Kidney (tissue), 14 donors: Measurements from ENCODE around the gene GPR157. TPM values are rescaled to one million over a fixed set of nuclear protein-coding genes. Genes with fewer than 3 reads are reported as not detected.
"Not testable (repeated sequence)": the region's sequence is repeated elsewhere in the genome, so short reads cannot be mapped to it uniquely, and the experiment has no call there.

Experiments used
- DNase-seq, 5 donors: peaks; one replicate each; pipeline ENCODE4 v3.0.0-alpha.2; 2013 to 2020
- FAIRE-seq: peaks from 2 replicates; lab custom pipeline; 2012; peaks lifted over from hg19 to GRCh38; lab: Jason Lieb, UNC
- H3K27ac ChIP-seq, 2 donors: one replicate each; pipeline ENCODE4 v1.7.0; 2013; ENCODE audit warnings: low read depth in 2 of 2, low read length in 2 of 2, inconsistent platforms in 1 of 2
- H3K27me3 ChIP-seq: one replicate; pipeline ENCODE4 v1.7.1; 2013; ENCODE audit warnings: low read length, inconsistent platforms; ENCODE audit not compliant: control insufficient read depth, insufficient read depth
- H3K36me3 ChIP-seq, 3 donors: one replicate each; pipeline versions ENCODE4 v1.7.0 to v1.7.1; 2013; ENCODE audit warnings: low read length in 3 of 3, control low read depth in 1 of 3, inconsistent platforms in 1 of 3; ENCODE audit not compliant: insufficient read depth in 3 of 3, control insufficient read depth in 2 of 3
- H3K4me1 ChIP-seq, 3 donors: one replicate each; pipeline versions ENCODE4 v1.7.0 to v1.7.1; 2013; ENCODE audit warnings: low read length in 3 of 3, inconsistent platforms in 1 of 3, low read depth in 1 of 3; ENCODE audit not compliant: control insufficient read depth in 2 of 3, insufficient read depth in 2 of 3
- H3K4me3 ChIP-seq, 3 donors: one replicate each; pipeline versions ENCODE4 v1.7.0 to v1.8.1; 2013; ENCODE audit warnings: low read length in 3 of 3, control low read depth in 1 of 3, inconsistent platforms in 1 of 3
- H3K9ac ChIP-seq, 3 donors: one replicate each; pipeline versions ENCODE4 v1.7.0 to v1.7.1; 2013; ENCODE audit warnings: low read length in 3 of 3, control low read depth in 1 of 3, inconsistent platforms in 1 of 3
- H3K9me3 ChIP-seq, 3 donors: one replicate each; pipeline versions ENCODE4 v1.7.0 to v1.7.1; 2013; ENCODE audit warnings: low read length in 3 of 3, control low read depth in 1 of 3, inconsistent platforms in 1 of 3; ENCODE audit not compliant: control insufficient read depth in 2 of 3, insufficient read depth in 1 of 3
- CTCF ChIP-seq: IDR thresholded peaks from 3 replicates; pipeline ENCODE4 v1.5.1; 2012; ENCODE audit warnings: mild to moderate bottlenecking, moderate library complexity, borderline replicate concordance; ENCODE audit not compliant: insufficient read depth; ENCODE audit errors: extremely low read depth
- intact Hi-C: fragments of 100-400 bp; cut with DNase I; formaldehyde crosslinking; loops from one replicate; pipeline ENCODE4 v1.11.1; 2022
- polyA plus RNA-seq: library from polyadenylated mRNA; stranded (reverse); fragments of 350-450 nt; fragmentation: Illumina TruSeq; extraction: RNeasy Lipid Tissue Mini Kit (QIAGEN cat#74804); gene quantifications from one replicate; pipeline ENCODE4 v1.2.3, GENCODE V29; 2014; ENCODE audit warnings: low read depth, low replicate concordance; ENCODE audit not compliant: insufficient read depth
- total RNA-seq: library from RNA; stranded (reverse); fragmentation: NEBNext Ultra II Directional; extraction: Animal tissue kit (Norgen Biotek cat#: 25700); gene quantifications from one replicate; pipeline ENCODE4 v1.2.1, GENCODE V29; 2021
- donor health status: control.
- donor health status: control.
- donor health status: control.
- donor health status: control.
- donor health status: control.
- donor health status: DM: yes; HTN: yes; CAD: no.
- donor health status: Normal renal cell carcinoma (clear cell type).

GPR157 gene
- total and polyA plus RNA-seq, 2 donors from 2014 or later = 3.2 to 9.1 TPM

DNA sequence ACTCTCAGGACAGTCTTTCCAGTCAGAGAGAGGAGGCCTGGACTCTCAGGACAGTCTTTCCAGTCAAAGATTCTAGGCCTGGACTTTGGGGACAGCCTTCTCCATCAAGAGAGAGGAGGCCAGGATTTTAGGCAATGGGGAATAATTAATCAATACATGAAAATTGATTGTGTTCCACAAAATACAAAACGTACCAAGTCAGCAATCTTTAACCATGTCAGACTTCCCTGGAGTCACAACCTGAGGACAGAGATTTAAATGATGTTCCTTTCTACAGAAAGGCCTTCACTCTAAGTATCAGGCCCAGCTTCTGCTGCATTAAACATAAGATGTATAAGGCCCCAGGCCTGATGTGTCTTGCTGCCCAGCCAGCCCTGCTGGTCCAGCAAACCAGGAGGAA is 27.0 kb upstream of the GPR157 start:
- no peak overlapping the region for H3K27ac ChIP-seq
- intact Hi-C loops = no loop called here
- H3K4me1 ChIP-seq = no peaks in the 10 kb centered on the region
- no peaks in the 10 kb centered on the region for H3K27me3 ChIP-seq
- no peaks in the 10 kb centered on the region for H3K9me3 ChIP-seq
- no peak for TF ChIP-seq CTCF
- FAIRE-seq (no peak), DNase-seq (no peak)
- no peaks in the 10 kb centered on the region for H3K36me3 ChIP-seq
- H3K9ac ChIP-seq = no peak overlapping the region
- no peak overlapping the region for H3K4me3 ChIP-seq

GRCh38 chr1:9155405-9155804 is 26.5 kb upstream of the GPR157 start:
- H3K4me1 ChIP-seq, H3K9me3 ChIP-seq, H3K27ac ChIP-seq, H3K9ac ChIP-seq, H3K27me3 ChIP-seq, intact Hi-C loops, H3K36me3 ChIP-seq, FAIRE-seq, DNase-seq, H3K4me3 ChIP-seq: not testable (repeated sequence)

DNA sequence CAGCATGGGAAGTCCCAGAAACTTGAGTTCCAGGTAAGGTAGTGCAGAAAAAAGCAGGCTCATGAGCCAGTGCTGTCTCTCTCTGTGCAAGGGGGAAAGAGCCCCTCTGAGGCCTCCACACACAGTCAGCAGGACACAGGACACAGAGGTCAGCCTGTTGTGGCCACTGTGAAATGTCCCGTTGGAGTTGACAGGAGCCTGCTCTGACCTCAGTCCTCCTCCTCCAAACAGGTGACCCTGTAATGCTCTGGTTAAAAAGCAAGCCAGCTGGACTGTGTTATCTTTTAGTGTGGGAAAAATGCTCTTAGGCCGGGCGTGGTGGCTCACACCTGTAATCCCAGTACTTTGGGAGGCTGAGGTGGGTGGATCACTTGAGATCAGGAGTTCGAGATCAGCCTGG is 24.2 kb upstream of the GPR157 start:
- Histone ChIP-seq H3K36me3 (no peaks in the 10 kb centered on the region), H3K4me3 (no peak overlapping the region), H3K9ac (no peak overlapping the region), H3K4me1 (no peaks in the 10 kb centered on the region), H3K9me3 (no peaks in the 10 kb centered on the region), H3K27ac (no peak overlapping the region), H3K27me3 (no peaks in the 10 kb centered on the region)
- intact Hi-C loops = no loop called here
- TF ChIP-seq CTCF = no peak
- no peak for DNase-seq
- FAIRE-seq = no peak

DNA sequence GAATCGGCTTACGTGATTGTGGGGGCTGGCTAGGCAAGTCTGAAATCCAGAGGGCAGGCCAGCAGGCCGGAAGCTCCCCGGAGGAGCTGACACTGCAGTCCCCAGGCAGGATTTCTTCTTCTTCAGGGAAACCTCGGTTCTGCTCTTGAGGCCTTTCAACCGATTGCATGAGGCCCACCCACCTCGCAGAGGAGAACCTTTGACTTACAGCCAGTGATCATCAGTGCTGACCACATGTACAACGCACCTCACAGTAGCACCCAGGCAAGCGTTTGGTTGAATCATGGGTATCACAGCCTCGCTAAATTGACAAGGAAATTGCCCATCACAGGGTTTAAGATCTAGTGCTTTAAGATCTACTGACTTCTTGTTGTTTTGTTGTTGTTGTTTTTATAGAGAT is 23.6 kb upstream of the GPR157 start:
- H3K27ac ChIP-seq = no peak overlapping the region
- no peak for FAIRE-seq

More for the DNA sequence above, 23.6 kb upstream of the GPR157 start:
- Histone ChIP-seq H3K9ac (no peak overlapping the region), H3K36me3 (no peaks in the 10 kb centered on the region), H3K9me3 (no peaks in the 10 kb centered on the region), H3K4me3 (no peak overlapping the region), H3K4me1 (no peaks in the 10 kb centered on the region), H3K27me3 (no peaks in the 10 kb centered on the region)
- no peak for TF ChIP-seq CTCF
- DNase-seq = no peak
- intact Hi-C loops = no loop called here
